Measurements from ENCODE around the gene CLTCL1. TPM values are rescaled to one million over a fixed set of nuclear protein-coding genes. Genes with fewer than 3 reads are reported as not detected.
"Not testable (repeated sequence)": the region's sequence is repeated elsewhere in the genome, so short reads cannot be mapped to it uniquely, and the experiment has no call there.

CLTCL1 gene
- total and polyA plus RNA-seq, 4 donors: 2.0 to 4.8 (median 2.6) TPM

DNA sequence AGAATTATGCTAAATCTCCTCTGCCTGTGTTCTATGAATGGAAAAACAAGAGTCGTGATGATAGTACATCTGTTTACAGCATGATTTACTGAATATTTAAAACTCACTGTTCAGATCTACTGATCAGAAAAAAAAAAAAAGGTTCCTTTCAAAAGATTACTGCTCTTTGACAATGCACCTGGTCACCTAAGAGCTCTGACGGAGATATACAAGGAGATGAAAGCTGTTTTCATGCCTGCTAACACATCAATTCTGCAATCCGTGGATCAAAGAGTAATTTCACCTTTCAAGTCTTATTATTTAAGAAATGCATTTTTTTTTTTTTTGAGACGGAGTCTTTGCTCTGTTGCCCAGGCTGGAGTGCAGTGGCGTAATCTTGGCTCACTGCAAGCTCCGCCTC is 30.7 kb downstream of the CLTCL1 start:
- Histone ChIP-seq H3K36me3 (ENCODE audit: control insufficient read depth in 4 of 4, insufficient read depth in 3 of 4, low read depth in 1 of 4, low read length in 3 of 4) (no peaks in the 10 kb centered on the region), H3K27me3 (ENCODE audit: control insufficient read depth in 4 of 4, insufficient read depth in 4 of 4, low read length in 3 of 4) (no peaks in the 10 kb centered on the region), H3K9me3 (ENCODE audit: control insufficient read depth in 4 of 4, low read length in 3 of 4) (no peaks in the 10 kb centered on the region), H3K4me1 (ENCODE audit: control insufficient read depth in 4 of 4, insufficient read depth in 4 of 4, low read length in 3 of 4) (peaks cover 0 to 5% (median 3%) of the 10 kb centered on the region in 4 donors), H3K4me3 (ENCODE audit: low read depth in 1 of 3, low read length in 3 of 3) (no peak overlapping the region), H3K9ac (ENCODE audit: low read depth in 1 of 2, low read length in 2 of 2) (no peak overlapping the region), H3K27ac (ENCODE audit: low read depth in 1 of 2, low read length in 2 of 2) (no peak overlapping the region)
- DNase-seq (ENCODE audit: low spot score): no peak
- TF ChIP-seq NR2F2 (IDR thresholded peaks at IDR 0.05) (no peak), HNF4A (conservative IDR thresholded peaks at IDR 0.05) (no peak), FOXA1 (IDR thresholded peaks at IDR 0.05) (no peak), RXRA (IDR thresholded peaks at IDR 0.05) (no peak), TAF1 (conservative IDR thresholded peaks at IDR 0.05) (no peak), YY1 (IDR thresholded peaks at IDR 0.05) (no peak)
- TF ChIP-seq, protein P1, sequence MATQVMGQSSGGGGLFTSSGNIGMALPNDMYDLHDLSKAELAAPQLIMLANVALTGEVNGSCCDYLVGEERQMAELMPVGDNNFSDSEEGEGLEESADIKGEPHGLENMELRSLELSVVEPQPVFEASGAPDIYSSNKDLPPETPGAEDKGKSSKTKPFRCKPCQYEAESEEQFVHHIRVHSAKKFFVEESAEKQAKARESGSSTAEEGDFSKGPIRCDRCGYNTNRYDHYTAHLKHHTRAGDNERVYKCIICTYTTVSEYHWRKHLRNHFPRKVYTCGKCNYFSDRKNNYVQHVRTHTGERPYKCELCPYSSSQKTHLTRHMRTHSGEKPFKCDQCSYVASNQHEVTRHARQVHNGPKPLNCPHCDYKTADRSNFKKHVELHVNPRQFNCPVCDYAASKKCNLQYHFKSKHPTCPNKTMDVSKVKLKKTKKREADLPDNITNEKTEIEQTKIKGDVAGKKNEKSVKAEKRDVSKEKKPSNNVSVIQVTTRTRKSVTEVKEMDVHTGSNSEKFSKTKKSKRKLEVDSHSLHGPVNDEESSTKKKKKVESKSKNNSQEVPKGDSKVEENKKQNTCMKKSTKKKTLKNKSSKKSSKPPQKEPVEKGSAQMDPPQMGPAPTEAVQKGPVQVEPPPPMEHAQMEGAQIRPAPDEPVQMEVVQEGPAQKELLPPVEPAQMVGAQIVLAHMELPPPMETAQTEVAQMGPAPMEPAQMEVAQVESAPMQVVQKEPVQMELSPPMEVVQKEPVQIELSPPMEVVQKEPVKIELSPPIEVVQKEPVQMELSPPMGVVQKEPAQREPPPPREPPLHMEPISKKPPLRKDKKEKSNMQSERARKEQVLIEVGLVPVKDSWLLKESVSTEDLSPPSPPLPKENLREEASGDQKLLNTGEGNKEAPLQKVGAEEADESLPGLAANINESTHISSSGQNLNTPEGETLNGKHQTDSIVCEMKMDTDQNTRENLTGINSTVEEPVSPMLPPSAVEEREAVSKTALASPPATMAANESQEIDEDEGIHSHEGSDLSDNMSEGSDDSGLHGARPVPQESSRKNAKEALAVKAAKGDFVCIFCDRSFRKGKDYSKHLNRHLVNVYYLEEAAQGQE (IDR thresholded peaks at IDR 0.05): no peak
- TF ChIP-seq, protein P2, sequence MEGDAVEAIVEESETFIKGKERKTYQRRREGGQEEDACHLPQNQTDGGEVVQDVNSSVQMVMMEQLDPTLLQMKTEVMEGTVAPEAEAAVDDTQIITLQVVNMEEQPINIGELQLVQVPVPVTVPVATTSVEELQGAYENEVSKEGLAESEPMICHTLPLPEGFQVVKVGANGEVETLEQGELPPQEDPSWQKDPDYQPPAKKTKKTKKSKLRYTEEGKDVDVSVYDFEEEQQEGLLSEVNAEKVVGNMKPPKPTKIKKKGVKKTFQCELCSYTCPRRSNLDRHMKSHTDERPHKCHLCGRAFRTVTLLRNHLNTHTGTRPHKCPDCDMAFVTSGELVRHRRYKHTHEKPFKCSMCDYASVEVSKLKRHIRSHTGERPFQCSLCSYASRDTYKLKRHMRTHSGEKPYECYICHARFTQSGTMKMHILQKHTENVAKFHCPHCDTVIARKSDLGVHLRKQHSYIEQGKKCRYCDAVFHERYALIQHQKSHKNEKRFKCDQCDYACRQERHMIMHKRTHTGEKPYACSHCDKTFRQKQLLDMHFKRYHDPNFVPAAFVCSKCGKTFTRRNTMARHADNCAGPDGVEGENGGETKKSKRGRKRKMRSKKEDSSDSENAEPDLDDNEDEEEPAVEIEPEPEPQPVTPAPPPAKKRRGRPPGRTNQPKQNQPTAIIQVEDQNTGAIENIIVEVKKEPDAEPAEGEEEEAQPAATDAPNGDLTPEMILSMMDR (IDR thresholded peaks at IDR 0.05; ENCODE audit: low read depth, low read length, missing input control): no peak
- 82% methylated on average over 6 of the region's 6 CpGs for WGBS

DNA sequence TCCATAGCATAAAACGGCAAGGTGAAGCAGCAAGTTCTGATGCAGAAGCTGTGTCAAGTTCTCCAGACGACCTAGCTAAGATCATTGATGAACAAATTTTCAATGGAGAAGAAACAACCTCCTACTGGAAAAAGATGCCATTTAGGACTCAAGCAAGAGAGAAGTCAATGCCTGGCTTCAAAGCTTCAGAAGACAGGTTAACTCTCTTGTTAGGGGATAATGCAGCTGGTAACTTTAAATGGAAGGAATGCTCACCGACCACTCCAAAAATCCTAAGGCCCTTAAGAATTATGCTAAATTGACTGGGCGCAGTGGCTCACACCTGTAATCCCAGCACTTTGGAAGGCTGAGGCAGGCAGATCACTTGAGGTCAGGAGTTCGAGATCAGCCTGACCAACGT is 31.3 kb downstream of the CLTCL1 start:
- 95% methylated on average over 6 of the region's 6 CpGs for WGBS
- H3K4me3 ChIP-seq (ENCODE audit: low read depth in 1 of 3, low read length in 3 of 3): no peak overlapping the region
- peaks cover 0 to 5% (median 3%) of the 10 kb centered on the region in 4 donors for H3K4me1 ChIP-seq (ENCODE audit: control insufficient read depth in 4 of 4, insufficient read depth in 4 of 4, low read length in 3 of 4)
- peak overlapping the region; percentile 54 to 76 for H3K27ac ChIP-seq (ENCODE audit: low read depth in 1 of 2, low read length in 2 of 2)
- H3K9ac ChIP-seq (ENCODE audit: low read depth in 1 of 2, low read length in 2 of 2): peak overlapping the region in 1 of 2 donors; percentile 49
- no peaks in the 10 kb centered on the region for H3K36me3 ChIP-seq (ENCODE audit: control insufficient read depth in 4 of 4, insufficient read depth in 3 of 4, low read depth in 1 of 4, low read length in 3 of 4)
- no peaks in the 10 kb centered on the region for H3K9me3 ChIP-seq (ENCODE audit: control insufficient read depth in 4 of 4, low read length in 3 of 4)
- no peaks in the 10 kb centered on the region for H3K27me3 ChIP-seq (ENCODE audit: control insufficient read depth in 4 of 4, insufficient read depth in 4 of 4, low read length in 3 of 4)
- DNase-seq (ENCODE audit: low spot score): no peak
- TF ChIP-seq JUND (IDR thresholded peaks at IDR 0.05) (no peak), YY1 (IDR thresholded peaks at IDR 0.05) (no peak), FOXA1 (IDR thresholded peaks at IDR 0.05) (no peak), RXRA (IDR thresholded peaks at IDR 0.05) (no peak), HNF4G (IDR thresholded peaks at IDR 0.05) (no peak), FOXA2 (IDR thresholded peaks at IDR 0.05) (no peak)
- TF ChIP-seq, protein P3, sequence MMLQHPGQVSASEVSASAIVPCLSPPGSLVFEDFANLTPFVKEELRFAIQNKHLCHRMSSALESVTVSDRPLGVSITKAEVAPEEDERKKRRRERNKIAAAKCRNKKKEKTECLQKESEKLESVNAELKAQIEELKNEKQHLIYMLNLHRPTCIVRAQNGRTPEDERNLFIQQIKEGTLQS (IDR thresholded peaks at IDR 0.05): no peak
- TF ChIP-seq, protein P2 (IDR thresholded peaks at IDR 0.05; ENCODE audit: low read depth, low read length, missing input control): no peak
- TF ChIP-seq, protein P4, sequence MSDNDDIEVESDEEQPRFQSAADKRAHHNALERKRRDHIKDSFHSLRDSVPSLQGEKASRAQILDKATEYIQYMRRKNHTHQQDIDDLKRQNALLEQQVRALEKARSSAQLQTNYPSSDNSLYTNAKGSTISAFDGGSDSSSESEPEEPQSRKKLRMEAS (IDR thresholded peaks at IDR 0.05): no peak
- TF ChIP-seq, protein P5, sequence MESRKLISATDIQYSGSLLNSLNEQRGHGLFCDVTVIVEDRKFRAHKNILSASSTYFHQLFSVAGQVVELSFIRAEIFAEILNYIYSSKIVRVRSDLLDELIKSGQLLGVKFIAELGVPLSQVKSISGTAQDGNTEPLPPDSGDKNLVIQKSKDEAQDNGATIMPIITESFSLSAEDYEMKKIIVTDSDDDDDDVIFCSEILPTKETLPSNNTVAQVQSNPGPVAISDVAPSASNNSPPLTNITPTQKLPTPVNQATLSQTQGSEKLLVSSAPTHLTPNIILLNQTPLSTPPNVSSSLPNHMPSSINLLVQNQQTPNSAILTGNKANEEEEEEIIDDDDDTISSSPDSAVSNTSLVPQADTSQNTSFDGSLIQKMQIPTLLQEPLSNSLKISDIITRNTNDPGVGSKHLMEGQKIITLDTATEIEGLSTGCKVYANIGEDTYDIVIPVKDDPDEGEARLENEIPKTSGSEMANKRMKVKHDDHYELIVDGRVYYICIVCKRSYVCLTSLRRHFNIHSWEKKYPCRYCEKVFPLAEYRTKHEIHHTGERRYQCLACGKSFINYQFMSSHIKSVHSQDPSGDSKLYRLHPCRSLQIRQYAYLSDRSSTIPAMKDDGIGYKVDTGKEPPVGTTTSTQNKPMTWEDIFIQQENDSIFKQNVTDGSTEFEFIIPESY (IDR thresholded peaks at IDR 0.05): no peak

DNA sequence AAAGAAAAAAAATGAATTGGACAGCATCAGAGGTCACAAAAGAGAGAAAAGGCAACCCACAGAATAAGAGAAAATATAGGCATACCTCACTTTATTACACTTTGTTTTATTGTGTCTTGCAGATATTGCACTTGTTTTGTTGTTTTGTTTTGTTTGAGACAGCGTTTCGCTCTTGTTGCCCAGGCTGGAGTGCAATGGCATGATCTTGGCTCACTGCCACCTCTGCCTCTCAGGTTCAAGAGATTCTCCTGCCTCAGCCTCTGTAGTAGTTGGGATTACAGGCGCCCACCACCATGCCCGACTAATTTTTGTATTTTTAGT is 32.6 kb downstream of the CLTCL1 start:
- H3K27me3 ChIP-seq (ENCODE audit: control insufficient read depth in 4 of 4, insufficient read depth in 4 of 4, low read length in 3 of 4); DNase-seq (ENCODE audit: low spot score); H3K4me3 ChIP-seq (ENCODE audit: low read depth in 1 of 3, low read length in 3 of 3); H3K9me3 ChIP-seq (ENCODE audit: control insufficient read depth in 4 of 4, low read length in 3 of 4); H3K9ac ChIP-seq (ENCODE audit: low read depth in 1 of 2, low read length in 2 of 2); H3K4me1 ChIP-seq (ENCODE audit: control insufficient read depth in 4 of 4, insufficient read depth in 4 of 4, low read length in 3 of 4); H3K27ac ChIP-seq (ENCODE audit: low read depth in 1 of 2, low read length in 2 of 2); H3K36me3 ChIP-seq (ENCODE audit: control insufficient read depth in 4 of 4, insufficient read depth in 3 of 4, low read depth in 1 of 4, low read length in 3 of 4): not testable (repeated sequence)
- WGBS: 96% methylated on average over 4 of the region's 4 CpGs

Measured in liver (tissue), 9 donors.